ENCODE data around the gene DIS3L2. TPM values are rescaled to one million over a fixed set of nuclear protein-coding genes. Genes with fewer than 3 reads are reported as not detected.
"Not testable (repeated sequence)": the region's sequence is repeated elsewhere in the genome, so short reads cannot be mapped to it uniquely, and the experiment has no call there.

The DIS3L2 gene
- total RNA-seq, 2 experiments from 2014 or later, result 25.7 to 30.9 TPM

DNA sequence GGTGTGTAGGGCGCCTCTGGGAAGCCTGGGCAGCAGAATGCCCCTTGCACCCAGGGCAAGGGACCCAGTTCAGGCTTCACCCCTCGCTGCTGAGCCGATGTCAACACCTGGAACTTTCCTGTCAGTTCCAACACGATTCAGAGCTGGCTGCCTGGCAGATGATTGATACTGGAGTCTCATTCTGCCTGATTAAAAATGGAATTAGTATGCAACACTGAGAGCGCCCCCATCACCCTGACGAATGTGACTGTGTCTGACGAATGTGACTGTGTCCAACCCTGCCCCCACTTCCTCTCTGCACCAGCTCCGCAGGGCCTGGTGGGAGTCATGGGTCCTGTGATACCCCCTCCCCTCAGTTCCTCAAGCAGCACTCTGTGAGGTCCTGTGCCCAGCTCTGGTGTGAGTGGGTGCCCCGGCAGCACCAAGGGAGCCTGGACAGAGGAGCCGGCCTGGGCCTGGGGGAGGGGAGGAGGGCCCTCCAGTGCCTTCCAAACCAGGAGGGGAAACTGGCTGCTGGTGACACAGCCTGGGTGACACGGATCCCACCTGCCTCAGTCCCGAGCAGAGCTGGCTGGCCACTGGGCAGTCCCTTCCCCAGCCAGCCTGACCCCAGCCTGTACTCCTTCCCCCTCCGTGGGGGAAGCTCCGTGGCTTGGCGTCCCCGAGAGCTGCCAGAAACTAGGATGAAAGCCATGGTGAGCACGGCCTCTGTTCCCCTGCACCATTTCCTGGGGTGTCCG lies 375.6 kb downstream of the DIS3L2 start:
- Mint-ChIP-seq H3K4me3 (no peak overlapping the region), H3K4me1 (no peaks in the 10 kb centered on the region), H3K27me3 (no peaks in the 10 kb centered on the region), H3K9me3 (no peaks in the 10 kb centered on the region), H3K36me3 (no peaks in the 10 kb centered on the region), H3K27ac (no peak overlapping the region)
- DNase-seq, result no peak

- not testable (repeated sequence) for H3K27ac Mint-ChIP-seq, H3K4me3 Mint-ChIP-seq, H3K27me3 Mint-ChIP-seq, DNase-seq, H3K36me3 Mint-ChIP-seq, H3K4me1 Mint-ChIP-seq, H3K9me3 Mint-ChIP-seq
Observed at GRCh38 chr2:232338094-232338758, 376.7 kb downstream of the DIS3L2 start.

- no peak for DNase-seq
- no peak overlapping the region for H3K27ac Mint-ChIP-seq
- H3K36me3 Mint-ChIP-seq, result no peaks in the 10 kb centered on the region
- no peak overlapping the region for H3K4me3 Mint-ChIP-seq
- no peaks in the 10 kb centered on the region for H3K4me1 Mint-ChIP-seq
- no peaks in the 10 kb centered on the region for H3K9me3 Mint-ChIP-seq
- no peaks in the 10 kb centered on the region for H3K27me3 Mint-ChIP-seq
Observed at GRCh38 chr2:232338759-232339106, 377.2 kb downstream of the DIS3L2 start.

GRCh38 chr2:232339121-232340081 lies 377.9 kb downstream of the DIS3L2 start:
- no peak for DNase-seq
- Mint-ChIP-seq H3K27me3 (no peaks in the 10 kb centered on the region), H3K36me3 (no peaks in the 10 kb centered on the region), H3K27ac (no peak overlapping the region), H3K4me3 (no peak overlapping the region), H3K9me3 (no peaks in the 10 kb centered on the region), H3K4me1 (no peaks in the 10 kb centered on the region)

DNA sequence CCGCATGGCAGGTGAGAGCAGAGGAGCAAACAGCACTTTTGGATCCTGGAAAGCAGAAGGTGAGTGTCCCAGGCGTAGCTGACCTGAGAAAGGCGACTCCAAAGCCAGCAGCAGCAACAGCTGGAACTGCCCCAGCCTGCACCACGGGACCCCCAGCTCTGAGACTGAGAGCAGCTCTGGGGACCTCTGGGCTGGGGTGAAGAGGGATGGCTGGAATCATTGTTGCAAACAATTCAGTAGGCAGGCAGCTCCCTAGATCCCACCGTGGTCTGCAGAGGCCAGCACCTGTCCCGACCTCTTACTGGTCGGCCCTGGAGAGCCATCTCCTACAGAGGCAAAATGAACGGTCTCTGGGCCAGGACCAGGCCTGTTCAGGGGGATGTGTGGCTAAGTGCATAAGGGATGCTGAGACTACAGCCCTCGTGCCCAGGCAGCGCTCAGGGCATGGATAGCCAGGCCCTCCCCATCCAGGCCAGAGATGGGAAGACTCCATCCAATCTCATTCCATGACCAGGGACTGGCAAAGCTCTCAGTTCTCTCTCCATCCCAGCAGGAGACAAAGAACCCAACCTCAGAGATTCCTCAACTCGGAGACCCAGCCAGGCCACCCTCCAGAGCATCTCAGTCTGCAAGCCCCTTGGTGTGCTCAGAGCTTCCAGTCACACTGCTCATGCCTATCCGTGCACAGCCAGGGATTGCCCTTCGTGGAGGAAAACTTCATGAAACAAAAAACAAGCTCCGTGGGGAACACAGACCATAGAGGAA lies 378.8 kb downstream of the DIS3L2 start:
- no peak overlapping the region for H3K27ac Mint-ChIP-seq
- no peak for DNase-seq
- no peaks in the 10 kb centered on the region for H3K27me3 Mint-ChIP-seq
- no peaks in the 10 kb centered on the region for H3K9me3 Mint-ChIP-seq
- no peaks in the 10 kb centered on the region for H3K36me3 Mint-ChIP-seq
- H3K4me1 Mint-ChIP-seq, result no peaks in the 10 kb centered on the region
- H3K4me3 Mint-ChIP-seq, result no peak overlapping the region

GRCh38 chr2:232341061-232341738 lies 379.7 kb downstream of the DIS3L2 start:
- H3K4me1 Mint-ChIP-seq, result no peaks in the 10 kb centered on the region
- H3K27me3 Mint-ChIP-seq, result no peaks in the 10 kb centered on the region
- H3K27ac Mint-ChIP-seq, result no peak overlapping the region
- DNase-seq, result no peak
- H3K36me3 Mint-ChIP-seq, result no peaks in the 10 kb centered on the region
- H3K9me3 Mint-ChIP-seq, result no peaks in the 10 kb centered on the region
- no peak overlapping the region for H3K4me3 Mint-ChIP-seq

DNA sequence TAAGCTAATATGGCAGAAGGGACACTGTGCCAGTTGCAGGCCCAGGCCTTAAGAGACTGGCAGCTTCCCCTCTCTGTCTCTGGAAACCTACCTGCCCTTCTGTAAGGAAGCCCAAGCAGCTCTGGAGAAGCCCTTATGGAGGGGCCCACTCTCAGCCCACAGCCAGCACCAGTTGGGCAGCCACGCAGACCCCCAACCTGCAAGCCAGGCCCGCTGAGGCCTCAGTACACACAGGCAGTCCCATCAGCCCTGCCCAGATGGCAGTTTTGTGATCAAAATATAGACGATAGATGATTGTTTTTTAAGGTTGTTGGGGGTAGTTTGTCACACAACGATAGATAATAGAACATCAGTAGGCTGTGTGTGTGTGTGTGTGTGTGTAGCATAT lies 380.2 kb downstream of the DIS3L2 start:
- Mint-ChIP-seq H3K27ac (no peak overlapping the region), H3K9me3 (no peaks in the 10 kb centered on the region), H3K4me1 (no peaks in the 10 kb centered on the region), H3K36me3 (no peaks in the 10 kb centered on the region), H3K4me3 (no peak overlapping the region), H3K27me3 (no peaks in the 10 kb centered on the region)
- DNase-seq, result no peak

- no peak for DNase-seq
- Mint-ChIP-seq H3K9me3 (no peaks in the 10 kb centered on the region), H3K36me3 (no peaks in the 10 kb centered on the region), H3K27ac (no peak overlapping the region), H3K27me3 (no peaks in the 10 kb centered on the region), H3K4me3 (no peak overlapping the region), H3K4me1 (no peaks in the 10 kb centered on the region)
Observed at GRCh38 chr2:232342635-232343565, 381.4 kb downstream of the DIS3L2 start.

GRCh38 chr2:232343821-232344220 lies 382.3 kb downstream of the DIS3L2 start:
- no peak overlapping the region for H3K27ac Mint-ChIP-seq
- H3K36me3 Mint-ChIP-seq, result no peaks in the 10 kb centered on the region
- DNase-seq, result no peak
- H3K4me3 Mint-ChIP-seq, result no peak overlapping the region
- no peaks in the 10 kb centered on the region for H3K27me3 Mint-ChIP-seq
- no peaks in the 10 kb centered on the region for H3K9me3 Mint-ChIP-seq
- H3K4me1 Mint-ChIP-seq, result no peaks in the 10 kb centered on the region

DNA sequence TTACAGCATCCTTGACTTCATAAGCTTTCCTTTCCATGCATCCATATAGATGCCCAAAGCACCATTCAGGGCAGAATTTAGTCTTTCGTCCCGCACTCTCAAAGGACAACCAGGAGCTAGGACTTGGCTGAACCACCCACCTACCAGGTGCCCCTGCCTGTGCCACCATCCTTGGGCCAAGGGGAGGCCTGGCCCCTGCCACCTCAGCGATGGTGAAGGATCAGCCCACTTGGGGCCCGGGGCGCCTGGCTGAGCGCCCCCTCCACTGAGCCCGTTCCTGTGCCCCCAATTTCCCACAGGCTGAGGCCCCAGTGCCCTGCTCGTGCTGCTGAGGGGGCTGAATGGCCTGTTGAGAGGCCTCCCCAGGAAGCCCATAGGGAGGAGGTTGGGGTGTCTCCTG lies 383.7 kb downstream of the DIS3L2 start:
- Mint-ChIP-seq H3K9me3 (no peaks in the 10 kb centered on the region), H3K27me3 (peaks cover 3% of the 10 kb centered on the region), H3K36me3 (no peaks in the 10 kb centered on the region), H3K4me3 (no peak overlapping the region), H3K27ac (no peak overlapping the region), H3K4me1 (no peaks in the 10 kb centered on the region)
- DNase-seq, result no peak

DNA sequence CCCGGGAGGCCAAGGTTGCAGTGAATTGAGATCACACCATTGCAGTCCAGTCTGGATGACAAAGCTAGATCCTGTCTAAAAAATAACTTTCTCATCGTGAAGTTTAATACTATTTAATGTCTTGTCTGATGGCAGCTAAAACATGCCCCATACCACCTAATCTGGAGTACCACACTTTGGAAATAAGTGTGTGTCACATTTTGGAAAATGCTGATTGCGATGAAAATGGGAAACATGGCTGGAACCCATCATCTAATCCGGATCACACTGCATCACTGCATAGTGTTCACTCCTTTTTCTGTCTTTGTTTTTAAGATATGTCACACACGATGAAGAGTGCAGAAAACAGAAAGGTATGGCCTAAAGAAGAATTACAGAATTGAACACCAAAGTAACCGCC lies 385.9 kb downstream of the DIS3L2 start:
- Mint-ChIP-seq H3K27ac (no peak overlapping the region), H3K4me1 (peaks cover 1% of the 10 kb centered on the region), H3K4me3 (no peak overlapping the region), H3K27me3 (peaks cover 17% of the 10 kb centered on the region), H3K9me3 (no peaks in the 10 kb centered on the region), H3K36me3 (no peaks in the 10 kb centered on the region)
- no peak for DNase-seq

GRCh38 chr2:232348936-232349335 lies 387.4 kb downstream of the DIS3L2 start:
- no peaks in the 10 kb centered on the region for H3K36me3 Mint-ChIP-seq
- H3K27ac Mint-ChIP-seq, result no peak overlapping the region
- H3K9me3 Mint-ChIP-seq, result no peaks in the 10 kb centered on the region
- H3K4me1 Mint-ChIP-seq, result peaks cover 1% of the 10 kb centered on the region
- no peak for DNase-seq
- peaks cover 29% of the 10 kb centered on the region for H3K27me3 Mint-ChIP-seq
- no peak overlapping the region for H3K4me3 Mint-ChIP-seq

GRCh38 chr2:232349546-232349945 lies 388.0 kb downstream of the DIS3L2 start:
- Mint-ChIP-seq H3K27me3 (peaks cover 29% of the 10 kb centered on the region), H3K9me3 (no peaks in the 10 kb centered on the region), H3K4me1 (peaks cover 1% of the 10 kb centered on the region), H3K27ac (no peak overlapping the region), H3K4me3 (no peak overlapping the region), H3K36me3 (no peaks in the 10 kb centered on the region)
- no peak for DNase-seq

All from activated naive CD8-positive, alpha-beta T cell treated with anti-CD3 and anti-CD28 coated beads for 36 hours (primary cell).